ENCODE measurements around the gene LRCH4. TPM values are rescaled to one million over a fixed set of nuclear protein-coding genes. Genes with fewer than 3 reads are reported as not detected.

The LRCH4 gene
- total and polyA plus RNA-seq, 9 of the 15 experiments (the other 6 are each of a cell fraction or from before 2014, with no cell fraction given) = 0.06 to 63.3 (median 15.0) TPM

- TF ChIP-seq THRAP3 (IDR thresholded peaks at IDR 0.05; ENCODE audit: borderline replicate concordance) (no peak), PPARD (CRISPR knock-in tag; IDR thresholded peaks at IDR 0.05) (no peak), ZBTB1 (CRISPR knock-in tag; IDR thresholded peaks at IDR 0.05; ENCODE audit: borderline replicate concordance, low read depth) (no peak), SOX6 (IDR thresholded peaks at IDR 0.05) (no peak)
These were observed 43.3 kb upstream of the LRCH4 start (continued) for GRCh38 chr7:100629117-100629716.

GRCh38 chr7:100627238-100627549 lies 41.3 kb upstream of the LRCH4 start:
- Histone ChIP-seq H3K4me3 (peak overlapping the region; percentile 41; the same call in 1 of the 2 replicates), H3K9me1 (ENCODE audit: control insufficient read depth, insufficient read depth, low read length) (no peaks in the 10 kb centered on the region), H2AFZ (ENCODE audit: low read depth, low read length) (no peak overlapping the region), H3K27me3 (ENCODE audit: control insufficient read depth in 2 of 2, insufficient read depth in 2 of 2, low read length in 2 of 2) (no peaks in the 10 kb centered on the region), H3K9me3 (replicated peaks; ENCODE audit: control insufficient read depth, insufficient read depth, low read depth, low read length) (no peaks in the 10 kb centered on the region), H3K36me3 (ENCODE audit: control insufficient read depth, insufficient read depth, low read length) (peaks cover 68% of the 10 kb centered on the region), H4K20me1 (replicated peaks; ENCODE audit: control insufficient read depth, insufficient read depth, low read length) (peaks cover 6% of the 10 kb centered on the region), H3K4me2 (ENCODE audit: insufficient read depth, low read length) (peak overlapping the region; percentile 53), H3K27ac (ENCODE audit: extremely low read depth, low read depth, low read length) (peak overlapping the region; percentile 74; the same call in 2 of the 3 replicates), H3K79me2 (ENCODE audit: control insufficient read depth, insufficient read depth, low read length) (peaks cover 10% of the 10 kb centered on the region; the same call in 2 of the 3 replicates), H3K9ac (ENCODE audit: insufficient read depth in 1 of 2, low read depth in 2 of 2, low read length in 2 of 2) (peak overlapping the region; percentile 53 to 87), H3K4me1 (replicated peaks in 1 of 2; ENCODE audit: control insufficient read depth in 2 of 2, insufficient read depth in 2 of 2, low read length in 2 of 2) (peaks cover 15 to 41% of the 10 kb centered on the region in 2 experiments)
- BruUV-seq (replicated peaks) = no TSS peak
- FAIRE-seq (no peak), ATAC-seq (no peak), DNase-seq (ENCODE audit: extremely low read depth in 1 of 4, low spot score in 3 of 4) (no peak)
- POLR2A ChIA-PET = interaction anchor here (1.4 to 7.0 kb wide), 2 partner anchors 13 to 48 kb away, joined by 5 to 54 read pairs; partner anchors contain the start of gene MOSPD3
- TF ChIP-seq CBFA2T2 (conservative IDR thresholded peaks at IDR 0.05) = no peak
- TF ChIP-seq ZNF146 (CRISPR knock-in tag; IDR thresholded peaks at IDR 0.05; ENCODE audit: unreplicated experiment) = peak; percentile 1
- TF ChIP-seq ZSCAN29 (IDR thresholded peaks at IDR 0.05) = no peak
- TF ChIP-seq ZNF24 (IDR thresholded peaks at IDR 0.05) = no peak
- TF ChIP-seq MLLT1 (IDR thresholded peaks at IDR 0.05) = peak in 1 of 2 experiments; percentile 86; a peak in 2 of 4 replicates
- peak; percentile 15 for TF ChIP-seq RBFOX2 (IDR thresholded peaks at IDR 0.05; ENCODE audit: low read depth, low read length)
- TF ChIP-seq ZBTB33 (CRISPR knock-in tag; IDR thresholded peaks at IDR 0.05) = peak; percentile 55; the same call in 1 of the 2 replicates
- TF ChIP-seq POLR2G (IDR thresholded peaks at IDR 0.05; ENCODE audit: low read depth, low read length) = peak; percentile 57
- TF ChIP-seq ZNF740 (CRISPR knock-in tag; IDR thresholded peaks at IDR 0.05) = peak; percentile 35; the same call in 1 of the 2 replicates
- no peak for TF ChIP-seq ZNF740 (tag; IDR thresholded peaks at IDR 0.05)
- peak; percentile 6 for TF ChIP-seq HMGN3 (IDR thresholded peaks at IDR 0.05; ENCODE audit: borderline replicate concordance, extremely low read depth, insufficient read length, low read depth, low read length)
- TF ChIP-seq ZNF175 (CRISPR knock-in tag; IDR thresholded peaks at IDR 0.05; ENCODE audit: low read depth) = no peak
- TF ChIP-seq CHD2 (IDR thresholded peaks at IDR 0.05; ENCODE audit: low read depth, low read length) = no peak
- intact Hi-C loops (cut with micrococcal nuclease) = loop anchor here (5.0 kb wide), 1 partner anchor 45 kb away; the partner anchor contains the start of gene GNB2
- WGBS (ENCODE audit: insufficient coverage, low coverage, missing lambda C conversion rate) = 88% methylated on average over 21 of the region's 21 CpGs
- CTCF ChIA-PET (ENCODE audit: low intra/inter-chr PET ratio) = no interaction called here
- in situ Hi-C loops (cut with MboI) = no loop called here

Measured in K562 (cell line).